Inferior parietal cortex (tissue), 1 donor: ENCODE results near the gene ZMYM2.
"Not testable (repeated sequence)": the region's sequence is repeated elsewhere in the genome, so short reads cannot be mapped to it uniquely, and the experiment has no call there.

Experiments used
- DNase-seq: peaks from one replicate; pipeline ENCODE4 v3.0.0-alpha.2; 2016; ENCODE audit errors: extremely low spot score

Gene ZMYM2

GRCh38 chr13:19958155-19959111, at the start of gene ZMYM2:
Gene ZMYM2, plus strand, starts transcription at chr13:19958727. Its CDS starts 34,346 bp downstream, at chr13:19993073.
- DNase-seq, result peak; percentile 96

GRCh38 chr13:19910336-19911072, 48.0 kb upstream of the ZMYM2 start:
- DNase-seq, result no peak

GRCh38 chr13:19927117-19927748, 31.3 kb upstream of the ZMYM2 start:
- peak; percentile 4 for DNase-seq

- DNase-seq, result no peak
Measured at GRCh38 chr13:19940106-19940505, 18.4 kb upstream of the ZMYM2 start.

GRCh38 chr13:19950374-19950773, 8.2 kb upstream of the ZMYM2 start:
- no peak for DNase-seq

GRCh38 chr13:19952850-19953249, 5.7 kb upstream of the ZMYM2 start:
- no peak for DNase-seq

- DNase-seq, result no peak
Measured at GRCh38 chr13:19955873-19956559, 2.5 kb upstream of the ZMYM2 start.

- DNase-seq, result peak; percentile 85
Measured at GRCh38 chr13:19957320-19958154, 990 bp upstream of the ZMYM2 start.

GRCh38 chr13:19959141-19959830, 759 bp downstream of the ZMYM2 start:
- peak; percentile 47 for DNase-seq

GRCh38 chr13:19959831-19960652, 1.5 kb downstream of the ZMYM2 start:
- DNase-seq, result peak; percentile 90

GRCh38 chr13:19960653-19960976, 2.1 kb downstream of the ZMYM2 start:
- no peak for DNase-seq

GRCh38 chr13:19961489-19961888, 3.0 kb downstream of the ZMYM2 start:
- DNase-seq, result peak; percentile 32

- no peak for DNase-seq
Measured at GRCh38 chr13:19961924-19962323, 3.4 kb downstream of the ZMYM2 start.

- no peak for DNase-seq
Measured at GRCh38 chr13:19962894-19963293, 4.4 kb downstream of the ZMYM2 start.

GRCh38 chr13:19967621-19968020, 9.1 kb downstream of the ZMYM2 start:
- no peak for DNase-seq

- DNase-seq, result not testable (repeated sequence)
Measured at GRCh38 chr13:19974498-19975009, 16.0 kb downstream of the ZMYM2 start.

GRCh38 chr13:19978831-19979437, 20.4 kb downstream of the ZMYM2 start:
- DNase-seq, result no peak

- no peak for DNase-seq
Measured at GRCh38 chr13:19981685-19982238, 23.2 kb downstream of the ZMYM2 start.
